ENCODE data around the gene ARHGAP21. TPM values are rescaled to one million over a fixed set of nuclear protein-coding genes. Genes with fewer than 3 reads are reported as not detected.

Gene ARHGAP21
- total and polyA plus RNA-seq, 4 donors, result 25.5 to 140 (median 66.8) TPM

DNA sequence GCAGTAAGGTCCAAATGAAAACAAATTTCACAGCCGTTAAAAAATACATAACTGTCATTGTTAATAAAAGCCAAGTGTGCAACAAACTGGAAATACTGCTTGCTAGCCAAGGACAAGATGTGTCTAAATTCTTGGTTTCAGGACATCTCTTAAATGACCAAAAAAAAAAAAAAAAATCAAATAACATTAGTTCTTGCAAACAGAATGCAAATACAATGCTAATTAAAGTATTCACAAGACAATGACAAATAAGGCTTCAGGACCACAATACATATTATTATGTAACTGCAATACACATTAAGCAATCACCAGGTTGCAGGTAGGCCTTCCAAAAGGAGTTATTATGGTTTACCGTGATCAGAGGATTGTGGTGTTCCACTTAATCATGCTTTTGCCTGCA is 3.6 kb downstream of the ARHGAP21 start:
- no peak for DNase-seq
- ATAC-seq (ENCODE audit: low FRiP score), result no peak
- Histone ChIP-seq H3K27me3 (ENCODE audit: control insufficient read depth in 1 of 2, insufficient read depth in 2 of 2, low read length in 1 of 2) (no peaks in the 10 kb centered on the region), H3K27ac (ENCODE audit: low read depth in 1 of 2, low read length in 2 of 2) (no peak overlapping the region), H3K4me1 (ENCODE audit: control insufficient read depth in 1 of 2, insufficient read depth in 2 of 2, low read length in 2 of 2) (peaks cover 0 to 8% of the 10 kb centered on the region in 2 donors), H3K4me3 (ENCODE audit: low read length in 2 of 2) (peak overlapping the region; percentile 59 to 96), H3K9me3 (ENCODE audit: control insufficient read depth, low read length) (no peaks in the 10 kb centered on the region), H3K36me3 (ENCODE audit: control insufficient read depth in 1 of 2, insufficient read depth in 2 of 2, low read length in 1 of 2) (peaks cover 0 to 3% of the 10 kb centered on the region in 2 donors)
- intact Hi-C loops (cut with DNase I), result loop anchor here (5.0 to 10.0 kb wide), 6 partner anchors 33 to 345 kb away; partner anchors contain the start of gene PRTFDC1 (in 1 of the 2)
- WGBS, 2 donors, result 4 to 6% methylated on average over 2 of the region's 2 CpGs

DNA sequence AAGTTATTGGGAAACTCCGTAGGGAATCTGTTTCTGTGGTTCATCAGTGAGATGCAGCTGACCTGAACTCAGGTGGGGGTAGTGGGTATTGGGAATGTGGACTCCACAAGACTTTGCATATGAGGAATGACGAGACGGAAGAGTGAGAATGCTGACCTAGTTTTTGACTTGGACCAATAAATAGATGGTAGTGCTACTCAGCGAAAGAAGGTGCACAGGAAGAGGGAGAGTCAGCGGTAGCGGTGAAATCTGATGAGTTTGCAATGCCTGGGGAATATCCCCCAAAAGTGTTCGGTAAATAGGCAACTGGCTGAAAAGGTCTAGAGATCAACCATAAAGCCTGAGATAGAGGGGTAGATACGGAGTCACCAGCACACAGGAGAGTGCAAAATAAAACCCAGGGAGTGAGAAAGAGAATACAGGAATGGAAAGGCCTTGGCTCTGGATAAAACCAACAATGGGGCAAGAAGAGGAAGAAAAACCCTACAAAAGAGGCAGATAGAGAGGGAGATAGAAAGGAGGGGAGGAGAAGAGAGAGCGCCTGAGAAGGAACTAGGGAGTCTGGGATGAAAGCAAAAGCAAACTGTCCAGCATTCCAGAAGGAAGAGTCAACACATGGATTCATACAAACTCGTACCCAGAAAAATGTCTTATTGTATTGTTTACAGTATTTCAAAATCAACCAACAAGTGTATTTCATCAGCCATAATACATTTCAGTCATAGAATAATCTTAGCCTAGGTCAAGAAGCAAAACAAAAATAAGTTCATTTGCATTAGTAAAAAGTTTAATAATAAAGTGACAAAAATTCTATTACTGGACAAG is 5.4 kb downstream of the ARHGAP21 start:
- WGBS, 2 donors, result 81 to 82% methylated on average over 10 of the region's 10 CpGs
- intact Hi-C loops (cut with DNase I), result no loop called here
- no peaks in the 10 kb centered on the region for H3K27me3 ChIP-seq (ENCODE audit: control insufficient read depth in 1 of 2, insufficient read depth in 2 of 2, low read length in 1 of 2)
- no peak overlapping the region for H3K27ac ChIP-seq (ENCODE audit: low read depth in 1 of 2, low read length in 2 of 2)
- H3K4me1 ChIP-seq (ENCODE audit: control insufficient read depth in 1 of 2, insufficient read depth in 2 of 2, low read length in 2 of 2), result peaks cover 0 to 8% of the 10 kb centered on the region in 2 donors
- H3K9me3 ChIP-seq (ENCODE audit: control insufficient read depth, low read length), result no peaks in the 10 kb centered on the region
- ATAC-seq (ENCODE audit: low FRiP score), result no peak
- no peak overlapping the region for H3K4me3 ChIP-seq (ENCODE audit: low read length in 2 of 2)
- DNase-seq, result no peak
- peaks cover 0 to 3% of the 10 kb centered on the region in 2 donors for H3K36me3 ChIP-seq (ENCODE audit: control insufficient read depth in 1 of 2, insufficient read depth in 2 of 2, low read length in 1 of 2)

DNA sequence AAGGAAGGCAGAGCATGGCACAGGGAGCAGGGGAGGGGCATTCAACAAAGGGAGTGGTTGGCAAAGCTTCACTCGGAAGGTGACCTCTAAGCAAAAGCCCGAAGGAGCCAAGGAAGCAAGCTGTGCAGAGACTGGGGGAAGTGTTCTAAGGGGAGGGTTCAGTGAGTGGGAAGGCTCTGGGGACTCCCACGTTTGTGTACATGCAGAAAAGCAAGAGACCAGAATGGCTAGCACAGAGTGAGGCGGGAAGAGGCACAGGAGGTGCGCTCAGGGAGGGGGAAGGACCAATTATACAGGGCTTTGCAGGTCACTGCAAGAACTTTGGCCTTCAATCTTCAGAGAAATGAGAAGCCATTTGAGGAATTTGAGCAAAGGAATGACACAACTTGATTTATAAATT is 7.4 kb downstream of the ARHGAP21 start:
- H3K27ac ChIP-seq (ENCODE audit: low read depth in 1 of 2, low read length in 2 of 2), result no peak overlapping the region
- DNase-seq (no peak), ATAC-seq (ENCODE audit: low FRiP score) (no peak)
- no peaks in the 10 kb centered on the region for H3K9me3 ChIP-seq (ENCODE audit: control insufficient read depth, low read length)
- H3K4me1 ChIP-seq (ENCODE audit: control insufficient read depth in 1 of 2, insufficient read depth in 2 of 2, low read length in 2 of 2), result peaks cover 6 to 8% of the 10 kb centered on the region in 2 donors
- WGBS, 2 donors, result 56 to 57% methylated on average over 5 of the region's 5 CpGs
- no peaks in the 10 kb centered on the region for H3K27me3 ChIP-seq (ENCODE audit: control insufficient read depth in 1 of 2, insufficient read depth in 2 of 2, low read length in 1 of 2)
- intact Hi-C loops (cut with DNase I), result no loop called here
- peaks cover 0 to 3% of the 10 kb centered on the region in 2 donors for H3K36me3 ChIP-seq (ENCODE audit: control insufficient read depth in 1 of 2, insufficient read depth in 2 of 2, low read length in 1 of 2)
- no peak overlapping the region for H3K4me3 ChIP-seq (ENCODE audit: low read length in 2 of 2)

DNA sequence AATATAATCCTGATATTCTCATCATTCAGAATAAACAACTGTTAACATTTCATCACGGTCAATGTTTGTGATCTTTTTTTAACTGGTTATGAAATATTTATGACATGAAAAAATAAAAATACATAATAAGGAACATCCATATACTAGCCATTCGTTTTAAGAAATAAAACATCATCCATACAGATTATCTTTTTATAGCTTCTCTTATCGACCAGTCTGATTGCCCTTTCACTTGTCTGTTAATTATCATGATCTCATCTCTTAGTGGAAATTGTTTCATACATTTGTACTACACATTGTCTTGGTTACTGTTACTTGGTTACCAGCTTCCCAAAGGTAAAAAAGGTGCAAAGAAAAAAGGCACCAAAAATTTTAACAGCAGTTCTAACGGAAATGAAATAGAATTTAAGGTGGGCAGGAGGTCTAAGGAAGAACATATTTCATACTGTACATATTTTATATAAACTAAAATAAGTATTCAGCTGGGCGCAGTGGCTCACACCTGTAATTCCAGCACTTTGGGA is 8.4 kb downstream of the ARHGAP21 start:
- Histone ChIP-seq H3K36me3 (ENCODE audit: control insufficient read depth in 1 of 2, insufficient read depth in 2 of 2, low read length in 1 of 2) (peaks cover 0 to 3% of the 10 kb centered on the region in 2 donors), H3K4me3 (ENCODE audit: low read length in 2 of 2) (no peak overlapping the region), H3K4me1 (ENCODE audit: control insufficient read depth in 1 of 2, insufficient read depth in 2 of 2, low read length in 2 of 2) (peaks cover 6 to 8% of the 10 kb centered on the region in 2 donors), H3K27ac (ENCODE audit: low read depth in 1 of 2, low read length in 2 of 2) (no peak overlapping the region), H3K27me3 (ENCODE audit: control insufficient read depth in 1 of 2, insufficient read depth in 2 of 2, low read length in 1 of 2) (no peaks in the 10 kb centered on the region), H3K9me3 (ENCODE audit: control insufficient read depth, low read length) (no peaks in the 10 kb centered on the region)
- intact Hi-C loops (cut with DNase I), result no loop called here
- 60 to 66% methylated on average over 5 of the region's 5 CpGs for WGBS, 2 donors
- DNase-seq (no peak), ATAC-seq (ENCODE audit: low FRiP score) (no peak)

DNA sequence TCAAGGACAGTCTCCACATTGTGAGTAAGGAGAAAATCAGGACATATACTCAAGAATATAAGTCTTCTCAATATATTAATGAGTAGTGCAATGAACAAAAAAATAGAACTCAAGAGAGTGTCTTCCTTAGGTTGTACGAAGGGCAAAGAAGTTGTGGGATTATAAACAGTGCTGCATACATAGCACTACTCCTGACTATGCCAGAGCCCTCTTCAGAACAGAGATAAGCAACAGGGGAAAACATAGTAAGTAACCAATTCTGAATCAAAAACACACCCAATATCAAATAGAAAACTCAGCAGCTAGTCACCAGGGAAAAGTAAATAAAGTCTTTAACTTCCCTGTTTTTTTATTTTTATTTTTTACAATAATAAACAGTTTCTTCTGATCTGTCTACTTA is 10.6 kb downstream of the ARHGAP21 start:
- no peak for DNase-seq
- no peak overlapping the region for H3K27ac ChIP-seq (ENCODE audit: low read depth in 1 of 2, low read length in 2 of 2)
- H3K4me3 ChIP-seq (ENCODE audit: low read length in 2 of 2), result no peak overlapping the region
- WGBS, 2 donors, result 61 to 77% methylated on average over 1 of the region's 1 CpG
- ATAC-seq (ENCODE audit: low FRiP score), result no peak
- H3K36me3 ChIP-seq (ENCODE audit: control insufficient read depth in 1 of 2, insufficient read depth in 2 of 2, low read length in 1 of 2), result peaks cover 0 to 3% of the 10 kb centered on the region in 2 donors
- H3K27me3 ChIP-seq (ENCODE audit: control insufficient read depth in 1 of 2, insufficient read depth in 2 of 2, low read length in 1 of 2), result no peaks in the 10 kb centered on the region
- peaks cover 6 to 9% of the 10 kb centered on the region in 2 donors for H3K4me1 ChIP-seq (ENCODE audit: control insufficient read depth in 1 of 2, insufficient read depth in 2 of 2, low read length in 2 of 2)
- intact Hi-C loops (cut with DNase I), result no loop called here
- no peaks in the 10 kb centered on the region for H3K9me3 ChIP-seq (ENCODE audit: control insufficient read depth, low read length)

DNA sequence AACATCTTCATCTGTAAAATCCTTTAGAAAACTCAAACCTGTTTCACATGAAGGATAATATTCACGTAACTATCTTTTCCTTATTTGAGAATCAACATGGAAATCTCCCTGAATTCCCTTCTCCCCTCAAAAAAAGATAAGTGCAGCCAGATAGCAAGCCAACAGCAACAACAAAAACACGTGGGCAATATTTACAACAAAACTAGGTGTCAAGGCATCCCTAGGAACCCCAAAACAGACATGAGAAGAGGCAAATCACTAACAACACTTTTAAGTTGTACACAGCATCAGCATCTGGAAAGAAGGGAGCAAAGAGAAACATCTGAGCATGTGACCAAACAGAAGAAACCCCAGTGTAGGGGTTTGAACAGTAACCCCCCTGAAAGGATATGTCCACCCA is 12.2 kb downstream of the ARHGAP21 start:
- Histone ChIP-seq H3K27me3 (ENCODE audit: control insufficient read depth in 1 of 2, insufficient read depth in 2 of 2, low read length in 1 of 2) (no peaks in the 10 kb centered on the region), H3K36me3 (ENCODE audit: control insufficient read depth in 1 of 2, insufficient read depth in 2 of 2, low read length in 1 of 2) (peaks cover 0 to under 1% of the 10 kb centered on the region in 2 donors), H3K4me1 (ENCODE audit: control insufficient read depth in 1 of 2, insufficient read depth in 2 of 2, low read length in 2 of 2) (peaks cover 5 to 9% of the 10 kb centered on the region in 2 donors), H3K4me3 (ENCODE audit: low read length in 2 of 2) (no peak overlapping the region), H3K9me3 (ENCODE audit: control insufficient read depth, low read length) (no peaks in the 10 kb centered on the region), H3K27ac (ENCODE audit: low read depth in 1 of 2, low read length in 2 of 2) (no peak overlapping the region)
- DNase-seq, result no peak
- intact Hi-C loops (cut with DNase I), result no loop called here
- WGBS, 2 donors, result 14 to 21% methylated on average over 2 of the region's 2 CpGs
- ATAC-seq (ENCODE audit: low FRiP score), result no peak

DNA sequence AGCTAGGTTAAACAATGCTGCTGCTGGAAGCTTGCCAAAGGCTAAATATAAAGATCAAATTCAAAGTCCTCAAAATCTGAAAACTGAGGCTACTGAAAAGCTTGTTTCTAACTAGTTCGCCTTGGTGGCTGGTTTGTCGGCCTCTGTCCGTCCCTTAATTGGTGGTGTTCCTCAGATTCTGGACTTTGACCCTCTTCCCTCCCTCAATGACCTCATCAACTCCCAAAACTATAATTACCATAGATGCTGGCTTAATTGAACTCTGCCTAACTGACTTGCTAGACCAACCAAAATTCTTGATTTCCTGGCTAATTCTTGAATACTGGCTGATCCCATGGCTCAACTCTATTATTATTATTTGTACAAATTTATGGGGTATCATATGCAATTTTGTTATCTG is 15.6 kb downstream of the ARHGAP21 start:
- ATAC-seq (ENCODE audit: low FRiP score) (no peak), DNase-seq (no peak)
- Histone ChIP-seq H3K27ac (ENCODE audit: low read depth in 1 of 2, low read length in 2 of 2) (no peak overlapping the region), H3K4me1 (ENCODE audit: control insufficient read depth in 1 of 2, insufficient read depth in 2 of 2, low read length in 2 of 2) (peaks cover 4 to 8% of the 10 kb centered on the region in 2 donors), H3K4me3 (ENCODE audit: low read length in 2 of 2) (no peak overlapping the region), H3K36me3 (ENCODE audit: control insufficient read depth in 1 of 2, insufficient read depth in 2 of 2, low read length in 1 of 2) (no peaks in the 10 kb centered on the region), H3K9me3 (ENCODE audit: control insufficient read depth, low read length) (no peaks in the 10 kb centered on the region), H3K27me3 (ENCODE audit: control insufficient read depth in 1 of 2, insufficient read depth in 2 of 2, low read length in 1 of 2) (no peaks in the 10 kb centered on the region)
- intact Hi-C loops (cut with DNase I), result no loop called here
- WGBS, 2 donors, result 85 to 88% methylated on average over 3 of the region's 3 CpGs

DNA sequence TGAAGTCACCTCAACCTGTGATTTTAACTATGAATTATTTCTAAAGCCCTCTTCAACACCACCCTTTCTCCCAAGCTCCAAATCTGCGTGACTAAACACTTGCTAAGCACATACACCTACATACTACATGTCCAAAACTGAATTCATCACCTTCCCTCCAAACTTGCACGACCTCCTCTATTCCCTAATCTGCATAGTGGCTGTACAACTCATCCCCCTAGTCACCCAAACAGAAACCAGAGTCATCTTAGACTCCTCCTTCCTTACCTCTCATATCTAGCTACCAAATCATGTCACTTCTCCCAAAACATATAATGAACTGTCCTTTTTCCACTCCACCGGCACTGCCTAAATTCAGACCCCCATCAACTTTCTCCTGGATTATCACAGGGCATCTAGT is 16.2 kb downstream of the ARHGAP21 start:
- no peaks in the 10 kb centered on the region for H3K27me3 ChIP-seq (ENCODE audit: control insufficient read depth in 1 of 2, insufficient read depth in 2 of 2, low read length in 1 of 2)
- no peak overlapping the region for H3K4me3 ChIP-seq (ENCODE audit: low read length in 2 of 2)
- H3K4me1 ChIP-seq (ENCODE audit: control insufficient read depth in 1 of 2, insufficient read depth in 2 of 2, low read length in 2 of 2), result peaks cover 4 to 7% of the 10 kb centered on the region in 2 donors
- H3K9me3 ChIP-seq (ENCODE audit: control insufficient read depth, low read length), result no peaks in the 10 kb centered on the region
- H3K27ac ChIP-seq (ENCODE audit: low read depth in 1 of 2, low read length in 2 of 2), result no peak overlapping the region
- WGBS, 2 donors, result 80 to 90% methylated on average over 3 of the region's 3 CpGs
- intact Hi-C loops (cut with DNase I), result no loop called here
- ATAC-seq (ENCODE audit: low FRiP score) (no peak), DNase-seq (no peak)
- H3K36me3 ChIP-seq (ENCODE audit: control insufficient read depth in 1 of 2, insufficient read depth in 2 of 2, low read length in 1 of 2), result no peaks in the 10 kb centered on the region
